Measurements from ENCODE around the gene LSR.

Gene LSR

GRCh38 chr19:35306473-35307246 is 57.9 kb downstream of the LSR start:
- DNase-seq, result peak; percentile 33

- DNase-seq, result no peak
These were observed 59.1 kb downstream of the LSR start for GRCh38 chr19:35307931-35308330.

DNA sequence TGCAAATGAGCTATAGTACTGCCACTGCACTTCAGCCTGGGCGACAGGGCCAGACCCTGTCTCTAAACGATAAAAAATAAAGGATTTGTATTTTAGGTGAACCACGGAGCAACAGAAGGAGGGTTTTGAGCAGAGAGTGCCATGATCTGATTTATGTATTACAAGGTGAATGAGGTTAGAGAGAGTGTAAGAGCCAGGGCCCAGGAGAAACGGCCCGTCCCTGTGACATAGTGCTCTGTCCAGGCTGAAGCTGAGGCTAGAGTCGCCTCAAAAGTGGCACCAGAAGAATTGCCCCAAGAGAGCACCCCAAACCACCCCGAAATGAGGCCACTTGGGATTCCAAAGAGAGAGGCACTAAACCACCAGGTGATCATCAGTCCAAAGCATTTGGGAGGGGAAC is 60.1 kb downstream of the LSR start:
- DNase-seq, result no peak

- DNase-seq, result no peak
These were observed 60.9 kb downstream of the LSR start for GRCh38 chr19:35309481-35310279.

DNA sequence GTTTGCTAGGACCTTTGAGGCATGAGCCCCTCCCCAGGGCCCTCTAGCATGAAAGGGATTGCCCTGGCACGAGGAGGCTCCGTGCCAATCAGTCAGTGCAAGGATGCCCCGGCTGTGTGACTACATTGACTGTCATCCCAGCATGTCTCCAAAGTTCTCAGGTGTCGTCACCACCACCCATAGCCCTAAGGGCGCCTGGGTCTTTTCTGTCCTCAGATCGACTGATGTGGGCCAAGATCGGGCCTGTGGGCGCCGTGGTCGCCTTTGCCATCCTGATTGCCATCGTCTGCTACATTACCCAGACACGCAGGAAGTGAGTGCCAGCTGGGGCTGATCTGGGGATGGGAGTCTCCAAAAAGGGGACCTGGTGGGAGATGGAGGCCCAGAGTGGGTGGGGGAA is 61.5 kb downstream of the LSR start:
- DNase-seq, result no peak

GRCh38 chr19:35310811-35311465 is 62.1 kb downstream of the LSR start:
- DNase-seq, result no peak

DNA sequence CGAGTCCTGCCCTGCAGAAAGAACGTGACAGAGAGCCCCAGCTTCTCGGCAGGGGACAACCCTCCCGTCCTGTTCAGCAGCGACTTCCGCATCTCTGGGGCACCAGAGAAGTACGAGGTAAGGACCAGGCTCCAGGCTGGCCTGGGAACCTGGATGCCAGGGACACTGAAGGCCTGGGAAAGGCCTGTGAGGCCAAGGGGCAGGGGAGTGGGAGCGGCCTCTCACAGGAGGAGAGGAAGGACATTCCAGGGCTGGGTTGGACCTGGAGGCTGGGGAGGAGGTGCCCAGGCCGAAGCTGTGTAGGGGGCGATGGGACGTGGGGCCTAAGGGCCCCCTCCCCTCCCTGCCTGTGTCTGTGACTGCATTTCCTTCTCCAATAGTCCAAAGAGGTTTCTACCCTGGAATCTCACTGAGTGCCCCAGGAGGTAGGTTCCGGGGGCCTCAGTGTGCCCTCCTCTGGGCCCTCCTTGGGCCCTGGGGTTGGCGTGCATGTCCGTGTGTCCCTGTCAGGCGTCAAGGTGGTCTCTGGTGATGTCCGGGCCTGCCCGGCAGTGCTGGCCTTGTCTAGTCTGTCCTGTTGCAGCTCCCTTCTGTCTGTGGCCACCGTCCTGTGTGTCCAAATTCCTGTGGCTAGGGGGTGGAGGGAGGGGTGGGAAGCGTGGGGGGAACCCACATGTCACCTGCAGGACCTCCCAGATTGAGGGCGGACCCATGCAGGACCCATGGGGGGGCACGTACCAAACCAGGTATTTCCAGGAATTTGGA is 63.3 kb downstream of the LSR start:
- no peak for DNase-seq

GRCh38 chr19:35313587-35313986 is 64.8 kb downstream of the LSR start:
- no peak for DNase-seq

DNA sequence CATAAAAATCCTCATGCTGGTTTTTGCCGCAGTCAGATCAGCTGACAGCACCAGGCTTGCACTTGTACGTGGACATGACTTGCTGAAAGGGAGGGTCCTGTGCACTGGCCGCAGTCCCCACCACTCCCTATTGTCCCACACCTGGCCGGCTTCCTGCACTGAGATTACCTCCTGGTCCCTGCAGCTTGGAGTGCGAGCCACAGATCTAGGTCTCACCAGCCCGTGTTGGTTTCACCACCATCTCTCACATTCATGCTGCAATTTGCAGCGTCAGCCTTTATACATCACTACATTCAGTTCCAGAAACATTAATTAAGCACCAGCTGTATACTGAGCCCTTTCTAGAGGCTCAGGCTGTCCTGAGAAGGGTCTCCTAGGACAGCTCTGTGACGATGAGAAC is 65.2 kb downstream of the LSR start:
- no peak for DNase-seq

DNA sequence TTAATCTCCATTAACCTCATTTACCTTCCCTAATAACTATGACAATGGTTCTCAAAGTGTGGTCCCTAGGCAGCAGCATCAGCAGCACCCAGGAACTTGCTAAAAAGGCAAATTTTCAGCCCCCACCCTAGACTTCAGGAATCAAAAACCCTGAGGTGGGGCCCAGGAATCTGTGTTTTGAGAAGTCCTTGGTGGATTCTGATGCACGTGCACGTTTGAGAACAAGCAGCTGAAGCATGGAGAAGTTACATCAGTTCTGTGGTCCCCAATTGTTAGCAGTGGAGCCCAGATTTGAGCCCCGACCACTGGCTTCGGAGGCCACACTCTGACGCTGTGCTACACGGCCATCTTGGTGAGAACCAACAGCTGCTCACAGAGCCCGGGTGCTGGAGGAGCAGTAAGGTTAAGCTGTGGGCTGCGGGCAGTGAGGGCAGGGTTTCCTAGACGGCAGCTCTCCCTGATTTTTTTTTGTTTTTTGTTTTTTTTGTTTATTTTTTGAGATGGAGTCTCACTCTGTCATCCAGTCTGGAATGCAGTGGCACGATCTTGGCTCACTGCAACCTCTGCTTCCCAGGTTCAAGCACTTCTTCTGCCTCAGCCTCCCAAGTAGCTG is 66.2 kb downstream of the LSR start:
- DNase-seq, result no peak

DNA sequence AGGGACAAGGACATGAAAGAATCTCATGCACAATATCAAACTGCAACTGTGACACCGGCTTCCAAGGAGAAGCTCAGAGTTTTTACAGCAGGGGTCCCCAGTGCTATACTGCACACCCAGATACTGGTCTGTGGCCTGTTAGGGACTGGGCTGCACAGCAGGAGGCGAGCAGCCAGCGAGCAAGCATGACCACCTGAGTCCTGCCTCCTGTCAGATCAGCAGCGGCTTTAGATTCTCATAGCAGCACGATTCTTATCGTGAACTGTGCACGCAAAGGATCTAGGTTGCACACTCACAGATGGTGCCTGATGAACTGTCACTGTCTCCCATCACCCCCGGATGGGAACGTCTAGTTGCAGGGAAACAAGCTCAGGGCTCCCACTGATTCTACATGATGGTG is 67.1 kb downstream of the LSR start:
- DNase-seq, result no peak

DNA sequence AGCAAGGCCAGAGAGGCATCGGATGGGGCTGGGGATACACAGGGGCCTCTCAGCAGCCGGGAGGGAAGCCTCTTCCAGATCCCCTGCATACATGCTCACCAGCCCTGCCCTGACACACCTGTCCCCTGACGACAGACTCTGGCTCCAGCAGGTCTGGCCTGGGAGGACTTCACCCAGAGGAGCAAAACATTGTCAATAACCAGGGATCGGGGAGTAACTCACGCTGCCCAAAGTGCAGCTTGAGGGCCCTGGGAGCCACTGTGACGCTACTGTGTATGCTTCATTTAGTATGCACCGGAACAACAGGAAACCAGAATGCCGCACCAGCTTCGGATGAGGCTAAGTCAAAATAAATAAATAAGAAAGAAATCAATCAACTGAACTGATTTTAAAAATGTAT is 67.8 kb downstream of the LSR start:
- DNase-seq, result no peak

Data from GDM1 (cell line).